Measurements from ENCODE around the gene ELK4.

- TF ChIP-seq ESRRA (IDR thresholded peaks at IDR 0.05; ENCODE audit: borderline replicate concordance, low read length) (no peak), POLR2A (IDR thresholded peaks at IDR 0.05; ENCODE audit: low read length) (no peak), CTCF (IDR thresholded peaks at IDR 0.05) (no peak), ZC3H11A (IDR thresholded peaks at IDR 0.05) (no peak), EP300 (IDR thresholded peaks at IDR 0.05) (no peak), HEYL (CRISPR knock-in tag; IDR thresholded peaks at IDR 0.05) (no peak), TP53 (CRISPR knock-in tag; IDR thresholded peaks at IDR 0.05) (no peak), SMC3 (IDR thresholded peaks at IDR 0.05) (no peak), RAD21 (conservative IDR thresholded peaks at IDR 0.05 in 1 of 2, IDR thresholded peaks at IDR 0.05 in 1 of 2) (no peak), USF2 (IDR thresholded peaks at IDR 0.05) (no peak), REST (IDR thresholded peaks at IDR 0.05) (no peak), NPAS2 (CRISPR knock-in tag; IDR thresholded peaks at IDR 0.05; ENCODE audit: borderline replicate concordance) (no peak), POLR2AphosphoS2 (conservative IDR thresholded peaks at IDR 0.05; ENCODE audit: low read length) (no peak), CBX2 (IDR thresholded peaks at IDR 0.05; ENCODE audit: borderline replicate concordance, low read depth) (no peak)
Measured at GRCh38 chr1:205599669-205600042, 32.2 kb downstream of the ELK4 start.
